GM21526 (cell line): ENCODE measurements around the gene BCL11B.

ENCODE experiments used
- ATAC-seq: cut with Tn5 transposase; IDR thresholded peaks from one replicate; pipeline ENCODE4 v1.9.1; 2021; ENCODE audit warnings: moderate library complexity; ENCODE audit not compliant: unreplicated experiment, low FRiP score

Gene BCL11B

DNA sequence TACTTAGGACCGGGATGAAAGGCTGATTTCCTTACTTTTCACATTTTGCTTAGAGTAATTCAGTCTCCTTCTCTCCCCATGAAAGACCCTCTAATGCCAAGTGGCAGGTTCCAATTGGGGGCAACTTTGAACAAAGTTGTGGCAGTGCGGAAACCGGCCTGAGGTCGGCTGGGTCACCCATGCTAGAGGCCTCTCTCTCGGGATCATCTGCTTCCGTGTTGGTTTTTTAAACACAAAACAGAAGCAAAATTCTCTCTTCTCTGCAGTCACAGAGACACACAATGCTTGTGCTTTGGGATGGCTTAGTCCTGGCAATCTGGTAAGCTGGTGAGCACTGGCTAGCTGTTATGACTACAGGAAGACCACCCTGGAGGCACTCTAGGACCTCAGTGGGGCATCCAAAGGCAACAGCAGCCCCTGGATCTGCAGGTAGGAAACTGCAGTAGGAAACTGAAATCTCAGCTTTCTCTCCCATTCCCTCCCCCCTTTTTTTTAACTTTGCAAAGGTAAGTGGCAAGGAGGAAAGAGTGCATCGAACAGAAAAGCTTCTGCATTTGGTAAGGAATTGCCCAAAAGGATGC lies 102.1 kb downstream of the BCL11B start:
- no peak for ATAC-seq

DNA sequence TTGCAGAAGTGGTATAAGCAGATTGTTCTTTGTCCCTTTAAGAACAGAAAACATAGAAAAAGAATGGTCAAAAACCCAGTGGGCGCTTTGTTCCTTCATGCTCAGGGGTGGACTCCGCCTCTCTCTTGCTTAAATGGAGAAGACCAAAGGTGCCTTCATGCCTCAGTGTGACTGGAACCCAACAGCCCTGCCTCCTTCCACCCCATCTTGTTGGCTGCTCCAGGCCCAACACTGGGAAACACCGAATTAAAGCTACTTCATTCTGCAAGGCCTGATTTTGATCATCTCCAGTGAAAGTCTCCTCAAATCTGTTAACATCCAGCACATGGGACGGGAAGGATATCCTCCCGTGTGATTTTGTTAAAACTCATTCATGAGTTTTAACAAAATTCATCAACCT lies 103.7 kb downstream of the BCL11B start:
- ATAC-seq: no peak

DNA sequence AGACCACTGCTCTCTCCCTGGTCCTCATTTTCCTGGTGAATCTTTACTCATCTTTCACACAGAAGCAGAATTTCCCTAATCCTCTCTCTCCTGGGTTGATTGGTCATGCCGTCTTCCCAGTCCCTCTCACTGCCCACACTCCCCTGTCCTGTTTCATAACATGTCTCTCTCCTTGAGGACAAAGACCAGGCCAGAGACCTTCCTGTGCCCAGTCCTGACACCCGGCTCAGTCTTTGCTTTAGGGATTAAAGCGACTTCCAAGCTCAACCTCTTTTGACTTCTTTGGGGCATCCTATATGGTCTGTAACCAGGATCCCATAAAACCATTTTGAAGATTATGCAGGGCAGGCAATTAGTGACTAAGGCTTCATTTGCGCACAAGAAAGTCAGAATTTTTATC lies 105.5 kb downstream of the BCL11B start:
- no peak for ATAC-seq

DNA sequence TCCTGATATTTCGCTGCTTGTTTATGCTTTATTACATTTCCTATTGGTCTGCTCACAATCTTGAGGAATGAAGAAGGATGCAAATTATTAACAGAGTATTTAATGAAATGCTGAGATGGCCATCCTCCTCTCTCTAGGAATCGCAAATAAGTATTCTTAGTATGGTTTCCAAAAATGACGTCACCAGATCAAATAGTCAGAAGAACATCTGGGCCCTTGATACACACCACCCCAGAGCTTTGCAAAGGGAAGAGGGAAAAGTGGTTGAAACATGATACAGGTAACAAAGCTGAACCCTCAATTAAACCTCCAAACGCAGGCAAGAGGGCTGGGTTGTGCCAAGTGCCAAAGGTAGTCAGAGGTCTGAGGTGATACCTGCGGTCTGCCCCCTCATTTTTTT lies 107.3 kb downstream of the BCL11B start:
- no peak for ATAC-seq

DNA sequence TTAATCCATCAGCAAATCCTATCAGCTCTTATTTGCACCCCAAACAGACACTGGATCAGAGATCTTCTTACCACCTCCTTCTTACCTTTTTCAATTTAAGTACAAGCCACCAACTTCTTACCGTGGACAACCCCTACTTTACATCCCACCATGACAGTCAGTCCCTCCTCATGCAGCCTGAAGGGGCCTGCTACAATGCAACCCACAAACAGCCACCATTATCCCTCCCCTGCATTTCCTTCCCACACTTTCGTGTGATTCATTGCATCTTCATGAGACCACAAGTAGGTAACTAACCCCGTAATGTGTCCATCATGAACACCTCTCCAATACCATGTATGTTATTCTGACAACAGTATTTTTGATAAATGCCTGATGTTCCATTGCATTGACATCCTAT lies 108.6 kb downstream of the BCL11B start:
- no peak for ATAC-seq

DNA sequence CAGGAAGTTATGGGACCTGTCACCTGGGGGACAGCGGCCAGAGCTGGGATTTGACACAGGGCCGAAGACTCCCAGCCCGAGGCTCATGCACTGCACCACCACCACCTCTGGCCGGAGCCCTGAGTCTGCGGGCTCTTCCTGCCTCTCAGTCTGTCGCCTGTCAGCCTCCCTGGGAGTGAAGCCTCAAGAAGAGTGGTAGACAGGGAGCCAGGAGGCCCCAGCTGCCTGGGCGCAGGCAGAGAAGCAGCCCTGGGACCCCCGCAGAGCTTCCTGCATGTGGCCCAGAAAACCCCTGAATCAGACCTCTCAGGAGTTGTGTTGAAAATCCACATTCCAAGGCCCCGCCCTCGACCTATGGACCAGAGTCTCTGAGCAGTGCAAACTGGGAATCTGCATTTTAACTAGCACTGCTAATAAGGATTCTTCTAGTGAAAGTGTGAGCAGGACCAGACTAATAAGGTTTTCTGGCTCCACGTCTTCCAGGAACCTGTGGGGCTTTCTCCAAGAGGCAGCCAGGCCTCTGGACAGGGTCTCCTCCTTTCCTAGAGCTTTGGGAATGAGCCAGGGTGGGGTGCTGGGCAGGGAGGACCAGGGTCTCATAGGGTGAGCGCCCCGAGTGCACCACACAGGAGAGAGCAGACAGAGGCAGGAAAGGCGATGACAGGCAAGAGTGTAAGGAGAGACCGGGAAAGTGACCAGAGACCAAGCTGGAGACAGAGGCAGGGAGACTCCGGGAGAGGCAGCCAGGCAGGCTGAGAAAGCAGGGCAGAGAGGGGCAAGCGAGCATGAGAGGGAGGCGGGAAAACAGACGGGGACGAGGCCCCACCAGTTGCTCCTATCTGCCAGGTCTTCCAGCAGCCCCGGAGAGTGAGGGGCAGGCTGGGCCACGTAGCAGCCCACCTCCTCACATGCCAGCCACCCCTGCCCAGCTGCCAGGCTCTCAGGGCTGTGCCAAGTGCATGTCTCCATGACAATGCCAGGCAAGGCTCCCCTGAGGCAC lies 112.4 kb downstream of the BCL11B start:
- ATAC-seq: no peak

DNA sequence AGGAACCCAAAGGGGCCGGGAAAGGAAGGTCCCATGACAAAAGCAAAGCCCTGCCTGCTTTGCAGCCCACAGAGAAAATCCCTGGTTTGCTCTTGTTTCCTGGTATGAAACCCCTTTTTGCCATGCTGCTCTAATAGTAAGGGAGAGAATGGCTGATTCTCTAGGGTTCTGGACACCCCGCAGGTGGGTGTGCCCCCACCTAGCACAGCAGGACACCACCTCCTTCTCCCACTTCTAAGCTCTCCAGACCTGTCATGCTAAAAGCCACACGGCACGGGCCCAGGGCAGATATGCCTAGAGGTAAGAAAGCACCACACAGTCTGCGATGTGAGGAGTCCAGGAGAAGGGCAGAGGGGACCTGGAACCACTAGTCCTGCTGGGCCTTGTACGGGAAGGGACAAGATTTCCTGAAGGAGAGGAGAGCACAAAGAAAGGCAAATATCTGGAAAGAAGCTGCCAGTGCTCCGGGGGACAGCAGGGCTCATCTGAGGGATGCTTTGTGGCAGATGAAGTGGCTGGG lies 113.3 kb downstream of the BCL11B start:
- no peak for ATAC-seq

DNA sequence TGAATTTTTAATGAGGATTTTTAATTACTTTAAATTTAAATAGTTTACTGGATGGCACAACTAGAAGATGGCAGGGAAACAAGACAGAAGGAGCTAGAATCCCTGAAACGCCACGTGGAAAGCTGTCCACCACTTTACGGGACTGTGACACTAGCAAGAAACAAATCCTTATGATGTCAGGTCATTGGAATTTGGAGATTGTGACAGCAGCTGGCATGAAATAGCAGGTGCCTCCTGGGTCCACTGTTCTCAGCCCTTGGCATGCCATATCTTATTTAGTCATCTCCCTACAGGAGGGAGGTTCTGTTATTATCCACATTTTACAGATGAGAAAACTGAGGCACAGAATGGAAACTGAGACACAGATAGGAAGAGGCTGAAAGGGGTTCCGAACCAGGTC lies 113.8 kb downstream of the BCL11B start:
- ATAC-seq: no peak

DNA sequence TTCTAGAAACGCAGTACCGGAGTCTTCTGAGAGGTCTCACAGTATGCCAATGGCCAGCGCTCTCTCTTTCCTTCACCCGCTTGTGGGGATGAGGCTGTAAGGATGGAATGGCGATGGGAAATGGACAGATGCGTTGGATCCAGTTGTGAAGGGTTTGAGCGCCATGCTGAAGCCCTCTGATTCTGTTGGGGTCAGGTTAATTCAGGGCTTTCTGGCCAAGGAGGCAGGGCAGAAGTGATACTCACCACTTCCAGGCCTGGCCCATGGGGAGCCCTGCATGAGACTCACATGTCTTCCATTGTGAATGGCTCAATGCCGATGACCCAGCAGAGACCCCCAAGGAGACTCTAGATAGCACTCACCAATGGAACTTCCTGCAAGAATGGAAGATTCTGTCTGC lies 114.3 kb downstream of the BCL11B start:
- ATAC-seq: no peak

DNA sequence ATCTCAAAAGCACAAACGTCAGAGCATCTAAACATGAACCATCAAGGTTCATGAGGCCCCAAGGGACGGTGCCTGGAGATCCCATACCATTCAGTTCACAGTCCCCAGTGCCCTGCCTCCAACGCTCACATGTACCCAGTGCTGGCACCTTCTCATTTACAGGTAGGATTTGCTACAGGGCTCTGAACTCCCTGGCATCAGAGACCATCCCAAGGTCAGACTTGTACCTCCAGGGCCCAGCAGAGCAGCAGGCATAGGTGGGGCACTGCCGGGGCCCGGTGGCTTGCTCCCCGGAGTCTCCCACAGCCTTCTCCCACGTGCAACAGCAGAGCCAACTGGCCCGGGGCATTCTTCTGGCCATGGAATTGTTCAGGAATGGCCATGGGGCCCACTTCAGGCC lies 114.8 kb downstream of the BCL11B start:
- ATAC-seq: no peak

DNA sequence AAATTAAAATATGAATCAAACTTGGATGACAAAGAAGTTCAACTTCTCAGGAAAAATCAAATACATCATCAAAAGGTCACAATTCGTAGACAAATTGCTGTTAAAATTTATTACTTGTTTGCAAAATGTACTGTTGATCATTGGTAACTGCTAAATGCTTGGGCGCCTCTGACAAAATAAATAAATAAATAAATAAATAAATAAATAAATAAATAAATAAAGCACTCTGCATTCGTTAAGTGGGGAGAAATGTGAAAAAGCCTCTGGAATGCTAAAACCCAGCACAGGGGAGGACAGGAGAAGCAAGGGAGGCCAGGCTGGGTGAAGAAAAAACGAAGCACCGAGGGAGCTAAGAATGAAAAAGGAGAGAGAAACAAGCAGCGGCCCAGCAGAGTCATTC lies 115.2 kb downstream of the BCL11B start:
- ATAC-seq: no peak

DNA sequence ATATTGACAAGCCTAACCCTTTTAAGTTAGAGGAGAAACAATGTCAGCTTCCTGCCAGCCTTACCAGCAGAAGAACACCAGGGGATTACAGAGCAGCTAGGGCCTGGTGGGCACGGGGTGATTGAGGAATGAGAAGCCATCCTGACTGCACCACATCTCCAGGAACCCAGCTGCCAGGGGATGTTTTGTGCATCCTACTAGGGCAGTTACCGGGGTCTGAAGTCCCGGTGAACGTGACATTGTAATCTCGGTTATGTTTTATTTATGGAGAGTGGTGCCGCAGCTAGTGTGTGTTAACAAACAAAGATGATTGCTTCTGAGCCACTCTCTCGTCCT lies 115.9 kb downstream of the BCL11B start:
- no peak for ATAC-seq

DNA sequence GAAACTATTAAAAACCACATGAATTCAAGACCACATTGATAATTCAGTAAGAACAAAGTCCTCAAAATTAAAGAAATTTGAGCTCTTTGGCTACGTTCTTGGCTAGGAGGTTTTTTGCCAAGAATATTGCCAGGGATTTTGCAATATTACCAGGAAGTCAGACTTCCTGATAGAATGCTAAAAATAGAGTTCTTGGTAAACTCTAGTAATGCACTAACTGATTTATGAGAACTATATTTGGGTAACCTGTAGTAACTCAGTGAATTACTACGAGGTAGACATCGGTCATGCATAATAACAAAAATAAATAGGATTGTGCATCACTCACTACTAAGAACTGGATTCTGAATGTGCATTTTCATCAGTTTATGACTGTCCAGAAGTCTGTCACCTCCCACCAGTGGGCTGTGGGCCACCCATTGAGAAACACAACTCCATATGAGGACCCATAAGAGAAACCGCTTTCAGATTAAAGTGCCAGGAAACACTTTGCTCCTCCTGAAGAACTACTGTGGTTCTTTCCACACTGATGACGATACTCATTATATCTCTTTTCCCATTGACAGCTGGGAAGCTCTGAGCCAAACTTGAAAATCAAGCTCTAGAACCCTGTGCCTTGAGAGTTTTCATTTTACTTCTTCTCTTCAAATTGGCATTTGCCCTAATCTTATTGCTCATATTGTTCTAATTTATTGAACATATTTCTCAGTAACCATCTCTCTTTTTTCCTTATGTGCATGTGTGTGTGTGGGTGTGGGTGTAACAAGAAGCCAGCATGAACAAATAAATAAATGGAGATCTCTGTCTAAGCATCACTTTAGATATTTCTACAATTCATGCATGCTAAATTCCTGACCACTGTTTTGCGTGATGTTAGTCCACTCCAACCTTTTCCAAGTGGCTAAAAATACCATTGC lies 116.6 kb downstream of the BCL11B start:
- no peak for ATAC-seq

DNA sequence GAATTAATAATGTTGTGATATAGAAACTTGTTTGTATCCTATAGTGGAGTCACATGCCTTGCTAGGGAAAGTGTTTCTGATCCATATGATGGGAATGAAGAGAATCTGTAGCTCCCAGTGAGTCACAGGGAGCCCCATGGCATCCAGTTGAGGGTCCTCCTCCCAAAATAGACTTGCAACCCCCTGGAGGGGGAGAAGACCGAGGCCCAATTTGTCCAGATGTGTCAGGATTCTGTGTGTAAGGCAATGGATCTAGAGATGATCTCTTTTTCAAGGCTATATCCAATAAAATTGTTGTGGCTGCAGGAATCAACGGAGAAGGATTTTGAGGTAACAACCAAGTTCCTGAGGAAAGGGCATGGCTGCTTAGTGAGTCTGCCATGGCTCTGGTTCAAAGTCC lies 121.8 kb downstream of the BCL11B start:
- no peak for ATAC-seq

DNA sequence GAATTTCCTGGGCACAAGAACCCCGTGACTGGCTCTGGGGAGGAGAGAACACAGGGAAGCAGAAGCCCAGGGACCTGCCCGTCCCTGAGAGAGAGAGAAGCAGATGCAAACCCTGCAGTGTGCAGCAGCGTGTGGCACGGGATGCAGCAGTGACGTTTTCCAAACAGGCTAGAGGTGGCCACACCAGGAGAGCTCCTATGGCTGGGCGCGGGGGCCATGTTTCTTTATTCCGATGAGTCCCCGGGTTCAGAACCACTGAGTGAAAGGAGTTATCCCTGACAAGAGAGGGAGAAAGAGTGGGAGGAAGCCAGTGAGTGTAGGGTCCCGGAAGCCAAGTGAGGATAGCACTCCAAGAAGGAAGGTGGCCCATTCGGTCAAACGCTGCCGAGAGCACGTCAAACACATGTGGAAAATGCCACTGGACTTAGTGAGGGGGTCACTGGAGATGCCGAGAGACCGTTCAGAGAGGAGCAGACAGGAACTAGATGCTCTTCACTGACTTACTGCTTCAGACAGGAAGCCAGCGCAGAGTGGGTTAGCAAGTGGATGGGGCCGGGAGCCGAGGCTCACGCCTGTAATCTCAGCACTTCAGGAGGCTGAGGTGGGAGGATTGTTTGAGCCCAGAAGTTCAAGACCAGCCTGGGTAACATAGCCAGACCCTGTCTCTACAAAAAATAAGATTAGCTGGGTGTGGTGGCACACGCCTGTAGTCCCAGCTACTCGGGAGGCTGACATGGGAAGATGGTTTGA lies 123.0 kb downstream of the BCL11B start:
- ATAC-seq: no peak

DNA sequence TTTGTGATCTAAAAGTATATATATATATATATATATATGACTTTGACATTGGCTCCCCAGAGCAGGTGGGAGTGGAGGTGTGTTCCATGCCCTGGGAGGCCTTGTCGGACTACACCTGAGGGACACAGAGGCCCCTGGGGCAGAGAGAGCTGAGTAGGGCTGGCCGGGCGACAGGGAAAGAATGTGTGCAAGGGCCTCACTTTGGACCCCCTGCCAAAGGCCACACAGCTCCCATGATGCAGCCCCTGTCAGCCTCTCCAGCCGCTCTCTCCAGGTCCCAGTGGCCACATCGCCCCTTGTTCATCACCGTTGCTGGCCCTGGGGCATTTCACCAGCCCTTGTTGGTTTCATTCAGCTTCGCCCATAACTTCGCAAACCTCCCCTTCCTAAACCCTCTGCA lies 123.9 kb downstream of the BCL11B start:
- no peak for ATAC-seq

DNA sequence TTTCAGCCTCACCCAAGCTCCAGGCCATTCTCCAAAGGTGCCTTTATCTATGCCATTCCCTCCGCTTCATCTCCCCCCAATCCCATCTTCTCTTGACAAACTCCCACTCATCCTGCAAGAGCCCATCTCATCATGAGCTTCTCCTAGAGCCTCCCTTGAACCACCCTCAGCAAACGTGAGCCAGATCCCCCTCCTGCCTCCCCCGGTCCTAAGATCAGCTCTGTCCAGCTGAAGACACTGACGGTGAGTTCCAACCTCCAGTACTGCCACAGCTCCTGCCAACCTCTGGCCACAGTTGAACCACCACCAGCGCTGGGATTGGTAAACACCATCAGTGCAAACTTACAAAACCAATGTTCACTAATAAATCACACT lies 124.6 kb downstream of the BCL11B start:
- ATAC-seq: no peak

DNA sequence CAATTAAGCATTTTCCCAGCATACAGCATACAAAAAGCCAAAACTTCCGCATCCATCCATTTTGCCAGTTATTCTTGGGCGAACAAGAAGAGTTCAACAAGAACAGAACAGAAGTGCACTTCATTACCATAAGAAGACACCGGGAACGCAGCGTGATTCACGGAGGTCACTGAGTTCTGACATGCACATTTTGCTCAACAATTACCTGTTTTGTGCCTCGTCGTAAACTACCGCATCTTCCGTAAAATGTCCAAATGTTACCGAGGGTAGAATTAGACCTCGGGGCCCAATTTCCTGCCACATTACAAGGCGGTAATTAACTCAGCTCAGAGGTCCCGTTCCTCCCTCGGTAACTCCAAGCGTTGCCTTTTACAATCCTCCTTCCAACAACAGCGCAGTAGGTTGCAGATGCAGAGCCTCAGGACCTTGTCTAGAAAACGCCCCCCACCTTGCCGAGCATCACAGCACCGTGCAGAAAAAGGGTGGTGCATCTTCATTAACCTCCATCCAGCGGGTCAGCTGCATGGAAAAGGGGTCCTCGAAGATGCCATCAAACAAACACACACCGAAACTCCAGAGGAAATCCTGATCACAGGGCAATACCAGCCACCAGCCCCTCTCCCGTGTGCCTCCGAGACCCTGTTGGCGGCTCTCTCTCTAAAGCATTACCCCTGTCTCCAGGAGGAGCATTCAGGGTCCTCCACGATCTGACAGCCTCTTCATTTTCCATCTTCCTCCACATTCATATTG lies 125.2 kb downstream of the BCL11B start:
- no peak for ATAC-seq

DNA sequence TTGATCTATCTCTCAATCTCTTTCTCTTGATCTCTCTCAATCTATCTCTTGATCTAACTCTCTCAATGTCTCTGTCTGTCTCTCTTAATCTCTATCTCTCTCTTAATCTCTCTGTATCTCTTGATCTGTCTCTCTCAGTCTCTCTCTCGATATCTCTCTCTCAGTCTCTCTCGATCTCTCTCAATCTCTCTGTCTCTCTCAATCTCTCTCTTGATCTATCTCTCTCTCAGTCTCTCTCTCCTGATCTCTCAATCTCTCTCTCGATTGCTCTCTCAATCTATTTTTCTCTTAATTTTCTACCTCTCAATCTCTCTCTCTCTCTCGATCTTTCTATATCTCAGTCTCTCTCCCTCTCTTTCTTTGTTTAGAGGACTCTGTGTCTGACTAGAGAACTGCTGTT lies 126.7 kb downstream of the BCL11B start:
- no peak for ATAC-seq

DNA sequence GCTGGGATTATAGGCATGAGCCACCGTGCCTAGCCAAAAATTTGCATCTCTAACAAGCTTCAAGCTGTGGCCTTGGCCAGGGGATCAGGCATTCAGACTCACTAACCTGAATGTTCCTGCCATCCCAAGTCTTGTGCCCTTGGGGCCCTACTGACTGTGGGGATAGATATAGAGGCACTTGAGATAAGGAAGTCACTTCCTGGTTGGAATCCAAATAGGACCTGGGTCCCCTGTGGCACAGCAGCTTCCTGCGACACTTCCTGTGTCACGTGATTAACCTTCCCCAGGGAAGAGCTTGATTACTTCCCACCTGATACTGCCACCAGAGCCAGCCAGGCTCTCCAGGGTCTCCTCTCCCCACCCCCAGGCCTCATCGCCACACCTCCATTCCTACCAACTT lies 128.2 kb downstream of the BCL11B start:
- ATAC-seq: no peak
